Measurements from ENCODE around the gene CDCP2.
"Not testable (repeated sequence)": the region's sequence is repeated elsewhere in the genome, so short reads cannot be mapped to it uniquely, and the experiment has no call there.

CDCP2 gene

GRCh38 chr1:54167422-54168139, 14.8 kb upstream of the CDCP2 start:
- DNase-seq = peak; percentile 68

DNA sequence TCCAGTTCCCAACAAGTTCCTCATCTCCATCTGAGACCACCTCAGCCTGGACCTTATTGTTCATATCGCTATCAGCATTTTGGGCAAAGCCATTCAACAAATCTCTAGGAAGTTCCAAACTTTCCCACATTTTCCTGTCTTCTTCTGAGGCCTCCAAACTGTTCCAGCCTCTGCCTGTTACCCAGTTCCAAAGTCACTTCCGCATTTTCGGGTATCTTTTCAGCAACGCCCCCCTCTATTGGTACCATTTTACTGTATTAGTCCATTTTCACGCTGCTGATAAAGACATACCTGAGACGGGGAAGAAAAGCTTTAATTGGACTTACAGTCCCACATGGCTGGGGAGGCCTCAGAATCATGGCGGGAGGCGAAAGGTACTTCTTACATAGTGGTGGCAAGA, 13.6 kb upstream of the CDCP2 start:
- not testable (repeated sequence) for DNase-seq

DNA sequence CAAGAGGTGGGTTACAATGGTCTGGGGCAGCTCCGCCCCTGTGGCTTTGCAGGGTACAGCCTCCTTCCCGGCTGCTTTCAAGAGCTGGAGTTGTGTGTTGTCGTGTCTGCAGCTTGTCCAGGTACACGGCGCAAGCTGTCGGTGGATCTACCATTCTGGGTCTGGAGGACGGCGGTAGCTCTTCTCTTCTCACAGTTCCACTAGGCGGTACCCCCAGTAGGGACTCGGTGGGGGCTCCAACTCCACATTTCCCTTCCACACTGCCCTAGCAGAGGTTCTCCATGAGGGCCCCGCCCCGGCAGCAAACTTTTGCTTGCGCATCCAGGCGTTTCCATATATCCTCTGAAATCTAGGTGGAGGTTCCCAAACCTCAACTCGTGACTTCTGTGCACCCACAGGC, 12.3 kb upstream of the CDCP2 start:
- no peak for DNase-seq

GRCh38 chr1:54163573-54163972, 10.8 kb upstream of the CDCP2 start:
- DNase-seq = no peak

DNA sequence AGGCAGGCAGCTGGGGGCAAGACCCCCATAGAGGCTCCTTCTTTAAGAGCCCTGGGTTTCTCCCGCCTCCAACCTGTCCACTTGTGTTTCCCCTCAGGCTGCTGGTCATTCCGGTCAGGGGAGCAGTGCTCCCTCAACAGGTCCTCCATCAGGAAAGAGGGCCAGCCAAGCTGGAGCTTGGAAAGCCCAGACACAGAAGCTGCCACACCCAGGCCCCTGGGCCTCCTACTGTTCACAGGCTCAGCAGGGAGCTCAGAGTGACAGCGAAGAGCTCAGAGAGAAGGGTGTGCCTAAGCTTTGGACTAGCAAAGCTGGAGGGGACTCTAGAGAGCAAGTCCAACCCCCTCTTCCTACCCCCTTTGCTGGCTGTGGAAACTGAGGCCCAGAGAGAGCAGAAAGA, 10.3 kb upstream of the CDCP2 start:
- no peak for DNase-seq

- DNase-seq = no peak
These were observed 8.8 kb upstream of the CDCP2 start for GRCh38 chr1:54161495-54162168.

- DNase-seq = peak; percentile 9
These were observed 7.6 kb upstream of the CDCP2 start for GRCh38 chr1:54160351-54160750.

DNA sequence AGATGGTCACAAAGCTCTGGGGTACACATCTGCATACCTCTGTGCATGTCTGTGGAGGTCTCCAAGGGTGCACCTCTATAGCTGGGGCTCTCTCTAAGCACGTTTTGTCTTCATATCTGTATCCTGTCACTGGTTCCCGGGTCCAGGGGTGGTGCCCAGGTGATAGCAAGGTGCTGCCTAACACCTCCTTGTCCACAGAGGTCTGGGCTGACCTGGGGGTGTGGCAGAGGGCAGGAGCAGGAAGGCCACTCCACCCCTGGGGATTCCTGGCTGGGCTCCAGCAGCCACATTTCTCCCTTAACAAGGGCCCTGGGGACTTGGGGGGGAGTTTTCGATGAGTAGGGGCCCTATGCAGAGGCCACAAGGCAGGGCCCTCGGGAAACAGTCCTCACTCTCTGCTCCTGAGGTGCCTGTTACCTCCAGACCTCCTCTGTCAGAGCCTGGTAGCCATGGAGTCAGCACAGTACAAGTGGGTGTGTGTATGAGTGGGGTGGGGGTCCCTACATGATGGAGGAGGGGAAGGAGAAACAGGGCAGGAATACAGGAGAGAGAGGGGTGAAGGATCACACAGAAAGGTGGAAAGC, 7.0 kb upstream of the CDCP2 start:
- DNase-seq = no peak

DNA sequence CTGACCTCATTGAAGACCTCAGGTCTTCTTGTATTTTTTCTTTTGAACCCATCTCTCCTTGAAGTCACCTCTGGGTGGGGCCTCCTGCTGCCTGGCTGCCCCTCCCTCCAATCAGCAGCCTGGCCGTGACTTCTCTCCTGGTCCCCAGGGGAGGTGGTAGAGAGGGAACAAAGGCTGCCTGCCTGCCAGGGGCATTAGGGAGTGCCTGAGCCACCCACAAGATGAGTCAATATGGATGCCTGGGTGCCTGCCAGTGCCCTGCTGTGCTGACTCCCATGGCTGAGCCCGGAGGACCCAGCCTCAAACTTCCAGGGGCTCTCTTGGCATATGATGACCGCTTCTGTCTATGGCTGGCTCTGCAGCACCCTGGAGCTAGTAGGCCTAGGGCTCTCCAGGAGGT, 5.3 kb upstream of the CDCP2 start:
- DNase-seq = no peak

- DNase-seq = no peak
These were observed 4.6 kb upstream of the CDCP2 start for GRCh38 chr1:54157401-54157800.

DNA sequence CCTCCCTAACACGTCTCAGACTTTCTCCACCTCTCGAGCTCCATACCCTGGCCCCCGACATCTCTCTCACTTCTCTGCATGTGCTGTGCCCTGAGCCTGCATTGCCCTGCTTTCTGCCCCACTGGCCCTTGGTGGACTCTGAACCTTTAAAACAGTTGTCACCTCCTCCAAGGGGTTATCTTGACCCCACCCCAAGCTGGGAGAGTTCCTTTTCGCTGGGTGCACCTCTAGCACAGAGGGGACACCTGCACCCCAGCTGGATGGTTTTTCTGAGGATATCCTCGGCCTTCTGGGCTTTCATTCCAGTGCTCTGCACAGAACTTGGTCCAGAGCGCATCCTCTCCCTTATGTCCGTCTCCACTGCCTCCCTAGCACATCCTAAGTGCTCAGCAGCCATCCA, 4.2 kb upstream of the CDCP2 start:
- no peak for DNase-seq

- no peak for DNase-seq
These were observed 3.4 kb upstream of the CDCP2 start for GRCh38 chr1:54156201-54156600.

DNA sequence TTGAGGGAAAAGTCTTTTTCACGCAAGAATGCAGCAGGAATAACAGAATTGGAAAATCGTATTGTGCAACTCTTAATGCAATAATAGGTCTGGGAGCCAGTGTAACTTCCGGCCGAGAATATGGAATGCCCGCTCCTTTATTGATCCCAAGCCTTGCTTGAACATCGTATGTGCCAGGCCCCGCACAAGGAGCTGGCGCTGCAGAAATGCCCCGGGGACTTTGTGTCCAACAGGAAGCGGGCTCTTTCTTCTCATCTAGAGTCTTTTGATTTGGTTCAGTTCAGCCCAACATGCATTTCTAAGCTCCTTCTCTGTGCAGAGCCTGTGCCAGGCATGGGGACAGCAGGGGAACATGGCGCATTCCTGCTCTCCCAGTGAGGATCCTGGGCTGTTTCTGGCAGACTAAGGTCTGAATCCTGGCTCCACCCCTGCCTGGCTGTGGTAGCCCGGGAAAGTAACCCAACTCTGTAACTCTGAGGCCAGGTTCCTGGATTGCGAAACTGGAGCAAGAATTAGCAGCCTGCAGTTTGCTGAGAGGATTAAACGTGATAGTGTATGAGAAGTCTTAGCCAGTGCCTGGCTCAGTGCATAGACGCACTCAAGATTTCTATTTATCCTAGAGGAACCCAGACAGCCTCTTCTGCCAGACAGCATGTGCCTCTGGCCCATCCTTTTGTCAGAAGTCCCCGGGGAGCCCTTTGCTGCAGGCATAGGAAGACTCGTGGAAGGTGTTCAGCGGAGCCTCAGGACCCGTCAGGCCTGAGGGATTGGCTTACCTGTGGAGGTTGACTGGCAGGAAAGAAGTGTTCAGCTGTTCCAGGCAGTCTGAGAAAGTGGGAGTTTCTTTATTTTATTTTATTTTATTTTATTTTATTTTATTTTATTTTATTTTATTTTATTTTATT, 987 bp upstream of the CDCP2 start:
- DNase-seq = peak; percentile 80

GRCh38 chr1:54151013-54151412, 1.8 kb downstream of the CDCP2 start:
- DNase-seq = no peak

- DNase-seq = no peak
These were observed 3.1 kb downstream of the CDCP2 start for GRCh38 chr1:54149734-54150133.

DNA sequence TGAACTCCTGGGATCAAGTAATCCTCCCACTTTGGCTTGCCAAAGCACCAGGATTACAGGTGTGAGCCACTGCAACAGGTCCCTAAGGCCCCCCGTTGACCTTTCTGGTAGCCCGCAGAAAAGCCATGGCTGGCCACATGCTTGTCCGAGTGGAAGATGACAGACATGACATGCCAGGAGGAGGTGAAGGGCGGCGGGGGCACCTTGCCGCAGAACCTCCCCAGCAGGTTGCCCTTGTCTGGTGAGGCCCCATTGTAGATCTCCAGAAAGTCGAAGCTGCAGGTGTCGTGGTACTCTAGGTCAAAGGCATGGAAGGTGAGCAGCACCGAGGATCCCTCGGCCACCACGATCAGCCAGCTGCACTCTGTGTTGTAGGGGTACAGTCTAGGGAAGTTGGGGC, 8.4 kb downstream of the CDCP2 start:
- no peak for DNase-seq

DNA sequence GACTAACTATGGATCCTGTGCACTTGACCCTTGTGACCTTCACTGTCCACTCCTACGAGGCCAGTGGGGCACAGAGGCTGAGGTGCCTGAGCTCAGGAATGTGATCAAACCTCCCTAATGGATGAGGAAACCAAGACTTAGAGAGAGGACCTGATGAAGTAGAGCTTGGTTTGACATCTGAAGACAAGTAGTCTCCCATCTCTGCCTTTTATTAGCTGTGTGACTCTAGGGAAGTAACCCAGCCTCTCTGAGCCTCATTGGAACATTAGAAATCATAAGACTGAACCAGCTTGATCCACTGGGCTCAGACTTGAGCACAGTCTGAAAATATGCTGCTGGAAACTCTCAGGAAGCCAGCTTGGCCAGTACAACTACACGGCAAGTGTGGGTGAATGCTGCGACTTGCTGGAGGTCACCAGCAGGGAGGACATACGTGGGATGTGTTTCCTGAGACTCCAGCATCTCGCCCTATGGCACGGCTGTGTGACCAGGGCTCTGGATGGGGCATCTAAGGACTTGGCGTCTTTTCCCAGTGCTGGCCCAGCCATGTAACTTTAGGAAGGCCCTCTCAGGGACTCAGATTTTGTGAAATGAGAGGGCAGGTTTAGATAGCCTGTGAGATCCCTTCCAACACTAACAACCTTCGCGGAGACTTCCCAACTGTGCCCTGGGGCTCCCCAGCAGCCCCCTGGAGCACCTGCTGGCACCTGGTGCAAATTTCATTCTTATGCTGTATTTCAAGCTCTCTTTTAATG, 10.5 kb downstream of the CDCP2 start:
- no peak for DNase-seq

DNA sequence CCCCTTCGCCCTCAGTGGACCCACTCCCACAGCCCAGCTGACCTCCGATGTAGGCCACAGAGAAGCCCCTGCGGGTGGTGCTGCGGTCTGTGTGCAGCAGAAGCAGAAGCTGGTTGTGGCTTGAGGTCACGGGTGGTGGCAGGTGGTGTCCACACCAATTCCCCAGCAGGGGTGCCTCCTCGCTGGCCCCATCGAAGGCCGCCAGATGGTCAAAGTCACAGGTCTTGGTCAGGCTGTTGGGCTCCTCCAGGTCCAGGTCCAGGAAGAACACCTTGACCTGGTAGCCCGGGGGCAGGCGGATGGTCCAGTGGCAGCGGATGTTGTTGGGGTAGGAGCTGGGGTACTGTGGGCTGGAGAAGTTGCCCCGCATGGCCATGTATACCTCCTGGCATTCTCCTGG, 13.1 kb downstream of the CDCP2 start:
- no peak for DNase-seq

- DNase-seq = no peak
These were observed 13.8 kb downstream of the CDCP2 start for GRCh38 chr1:54138994-54139393.

- DNase-seq = peak; percentile 90
These were observed 15.2 kb downstream of the CDCP2 start for GRCh38 chr1:54137534-54138061.

- DNase-seq = no peak
These were observed 15.8 kb downstream of the CDCP2 start for GRCh38 chr1:54136963-54137533.
